Measurements from ENCODE around the gene RGS7.
"Not testable (repeated sequence)": the region's sequence is repeated elsewhere in the genome, so short reads cannot be mapped to it uniquely, and the experiment has no call there.

RGS7 gene

GRCh38 chr1:241143765-241144442 lies 213.1 kb downstream of the RGS7 start:
- H3K4me3 ChIP-seq (ENCODE audit: low read depth, low read length) = no peak overlapping the region

DNA sequence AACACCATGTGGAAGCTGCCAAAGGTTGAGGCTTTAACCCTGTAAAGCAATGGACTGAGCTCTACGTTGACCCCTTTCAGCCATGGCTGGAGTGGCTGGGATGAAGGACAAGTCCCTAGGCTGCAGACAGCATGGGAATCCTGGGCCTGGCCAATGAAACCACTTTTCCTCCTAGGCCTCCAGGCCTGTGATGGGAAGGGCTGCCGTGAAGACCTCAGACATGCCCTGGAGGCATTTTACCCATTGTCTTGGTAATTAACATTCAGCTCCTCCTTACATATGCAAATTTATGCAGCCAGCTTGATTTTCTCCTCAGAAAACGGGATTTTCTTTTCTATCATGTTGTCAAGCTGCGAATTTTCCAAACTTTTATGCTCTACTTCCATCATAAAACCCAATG lies 214.5 kb downstream of the RGS7 start:
- no peak overlapping the region for H3K4me3 ChIP-seq (ENCODE audit: low read depth, low read length)

- not testable (repeated sequence) for H3K4me3 ChIP-seq (ENCODE audit: low read depth, low read length)
Observed at GRCh38 chr1:241141646-241142045, 215.4 kb downstream of the RGS7 start.

DNA sequence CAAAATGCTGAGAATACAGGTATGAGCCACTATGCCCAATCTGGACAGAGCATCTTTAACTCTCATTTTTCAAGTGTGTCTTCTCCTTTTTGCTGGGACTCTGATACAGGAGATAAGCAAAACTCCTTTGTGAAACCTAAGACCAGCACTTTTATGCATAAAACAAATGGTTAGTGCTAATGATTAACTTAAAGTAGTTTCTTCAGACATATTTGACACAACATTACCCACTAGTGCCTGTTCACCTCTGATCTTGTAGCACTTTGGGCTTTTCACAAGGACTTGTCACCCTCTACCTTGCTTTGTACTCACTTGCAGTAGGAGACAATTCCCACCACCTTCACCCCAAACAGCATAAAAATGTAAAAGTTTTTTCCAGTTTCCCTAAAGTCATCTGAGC lies 216.3 kb downstream of the RGS7 start:
- H3K4me3 ChIP-seq (ENCODE audit: low read depth, low read length) = no peak overlapping the region

DNA sequence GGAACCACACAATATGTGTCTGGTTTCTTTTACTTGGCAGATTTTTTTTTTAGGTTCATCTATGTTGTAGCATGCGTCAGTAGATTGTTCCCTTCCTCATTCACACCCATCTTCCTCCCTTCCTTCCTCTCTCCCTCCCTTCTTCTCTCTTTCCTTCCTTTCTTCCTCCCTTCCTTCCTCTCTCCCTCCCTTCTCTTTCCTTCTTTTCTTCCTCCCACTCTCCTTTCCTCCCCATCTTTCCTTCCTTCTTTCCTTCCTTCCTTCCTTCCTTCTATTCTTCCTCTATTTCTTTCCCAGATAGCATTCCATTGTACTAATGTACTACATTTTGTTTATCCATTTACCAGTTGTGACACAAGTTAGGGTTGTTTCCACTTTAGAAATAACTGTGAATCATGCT lies 218.0 kb downstream of the RGS7 start:
- no peak overlapping the region for H3K4me3 ChIP-seq (ENCODE audit: low read depth, low read length)

DNA sequence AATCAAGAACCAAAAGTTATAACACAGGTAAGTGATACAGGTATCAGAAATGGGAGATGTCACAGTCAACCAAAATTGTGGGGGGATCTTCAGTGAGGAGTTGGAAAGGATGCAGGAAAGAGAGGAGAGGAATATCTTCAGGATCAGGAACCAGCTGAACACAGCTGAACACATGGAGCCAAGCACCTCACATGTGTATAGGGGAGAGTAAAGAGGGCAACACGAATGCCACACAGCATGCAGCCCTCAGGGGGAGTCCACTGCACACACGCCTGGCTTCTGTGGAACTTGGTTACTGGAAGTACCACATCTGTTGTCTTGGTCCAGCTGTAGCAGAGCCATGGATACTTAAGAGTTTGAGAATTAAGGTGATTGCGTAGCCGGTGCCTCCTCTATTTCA lies 218.8 kb downstream of the RGS7 start:
- H3K4me3 ChIP-seq (ENCODE audit: low read depth, low read length) = no peak overlapping the region

DNA sequence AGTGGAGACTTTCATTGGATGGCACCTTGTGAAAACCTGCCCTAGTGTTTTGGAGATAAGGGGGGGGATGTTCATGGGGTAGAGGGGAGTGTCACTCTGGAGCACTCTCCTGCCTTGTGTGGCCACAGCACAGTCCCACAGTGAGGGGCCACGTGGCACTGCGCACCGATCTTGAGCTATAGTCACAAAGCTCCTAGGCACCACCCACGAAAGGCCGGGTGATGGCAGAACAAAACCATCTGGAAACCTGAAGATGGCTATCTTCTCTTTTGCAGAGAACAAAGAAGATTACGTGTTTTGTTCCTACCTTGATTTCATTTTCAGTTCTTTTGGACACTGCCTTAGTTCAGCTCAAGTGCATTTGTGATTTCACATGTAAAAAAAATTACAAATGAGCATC lies 220.6 kb downstream of the RGS7 start:
- H3K4me3 ChIP-seq (ENCODE audit: low read depth, low read length) = no peak overlapping the region

DNA sequence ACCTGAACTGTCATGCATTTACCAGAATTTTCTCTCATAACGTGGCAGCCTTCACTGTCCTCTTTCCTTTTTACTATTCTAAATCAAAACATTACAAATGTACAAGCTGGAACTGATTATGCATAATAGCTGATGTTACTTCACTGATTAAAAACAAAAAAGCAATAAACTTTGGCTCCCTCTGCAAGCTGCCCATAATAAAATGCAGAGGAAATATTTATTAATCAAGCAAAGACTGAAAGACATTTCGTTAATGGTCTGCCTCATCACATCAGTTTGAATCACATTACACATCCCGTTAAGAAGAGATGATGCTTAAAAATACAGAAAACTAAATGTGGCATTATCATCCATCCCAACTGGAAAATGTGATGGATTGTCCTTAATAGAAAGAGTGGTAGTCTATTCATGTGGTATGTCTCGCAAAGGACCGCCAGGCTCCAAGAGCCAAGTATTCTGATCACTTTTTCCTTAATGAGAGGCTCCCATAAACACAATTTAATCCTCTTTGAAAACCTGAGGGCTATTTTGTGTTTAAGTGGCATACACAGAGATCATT lies 225.3 kb downstream of the RGS7 start:
- H3K4me3 ChIP-seq (ENCODE audit: low read depth, low read length) = no peak overlapping the region

DNA sequence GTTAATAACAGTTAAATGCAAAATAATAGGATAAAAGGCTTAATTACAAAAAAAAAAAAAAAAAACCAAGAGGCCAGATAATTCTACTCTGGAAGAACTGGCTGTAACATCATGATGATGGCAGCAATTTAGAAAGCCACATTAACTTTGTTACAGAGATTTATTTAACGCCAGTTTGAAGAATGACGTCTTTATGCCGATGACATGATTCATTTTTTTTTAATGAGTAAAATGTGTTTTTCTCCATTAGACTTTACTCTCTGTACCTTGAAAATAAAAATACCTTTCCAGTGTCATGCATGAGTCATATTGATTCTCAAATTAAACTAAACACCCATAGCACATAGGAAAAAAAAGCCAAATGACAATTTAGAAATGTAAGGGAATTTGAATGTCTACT lies 226.1 kb downstream of the RGS7 start:
- H3K4me3 ChIP-seq (ENCODE audit: low read depth, low read length) = no peak overlapping the region

DNA sequence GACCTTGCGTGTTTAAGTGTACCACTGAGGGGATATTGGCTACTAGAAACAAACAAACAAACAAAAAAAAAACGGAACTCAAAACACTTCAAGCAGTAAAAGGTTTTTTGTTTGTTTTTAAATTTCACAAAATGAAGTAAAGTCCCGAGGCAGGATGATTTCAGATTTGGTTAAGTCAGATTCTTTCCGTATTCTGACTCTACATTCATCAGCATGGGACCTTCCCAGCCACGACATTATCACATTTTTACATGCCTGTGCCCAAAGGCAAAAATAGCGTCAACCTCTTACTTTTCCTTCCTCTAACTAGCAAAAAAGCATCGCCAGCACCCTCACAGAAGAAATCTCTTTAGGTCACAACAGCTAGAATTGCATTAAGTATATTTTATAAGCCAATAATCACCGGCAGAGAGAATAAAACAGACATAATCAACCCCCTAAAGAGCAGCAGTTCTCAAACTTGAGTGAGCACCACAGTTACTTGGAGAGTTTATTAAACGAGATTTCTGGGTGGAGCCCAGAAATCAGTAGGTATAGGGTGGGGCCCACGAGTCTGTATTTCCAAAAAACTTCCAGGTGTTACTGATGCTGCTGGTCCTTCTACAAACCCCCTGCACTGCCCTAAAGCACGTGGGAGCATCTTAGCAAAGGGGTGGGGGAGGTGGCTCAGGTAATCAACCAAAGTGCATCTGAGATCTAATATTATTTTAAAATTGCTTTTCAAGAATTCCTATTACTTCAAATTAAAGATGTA lies 227.6 kb downstream of the RGS7 start:
- no peak overlapping the region for H3K4me3 ChIP-seq (ENCODE audit: low read depth, low read length)

DNA sequence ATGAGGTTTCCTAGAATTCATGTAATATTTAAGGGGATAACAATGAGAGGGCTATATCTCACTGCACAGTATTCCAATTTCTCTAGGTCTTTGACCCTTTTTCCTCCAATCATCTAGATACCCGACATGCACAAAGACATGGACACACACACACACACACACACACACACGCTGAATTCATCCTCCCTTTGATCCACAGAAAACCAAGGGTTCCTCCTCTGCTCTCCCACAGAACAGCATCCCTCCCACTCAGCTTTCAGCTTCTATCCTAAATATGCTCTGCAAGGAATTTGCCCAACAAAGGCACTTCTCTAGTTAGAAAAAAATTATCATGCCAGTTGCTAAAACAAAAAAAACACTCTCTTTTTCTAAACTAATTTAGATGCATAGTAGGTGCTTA lies 231.7 kb downstream of the RGS7 start:
- no peak overlapping the region for H3K4me3 ChIP-seq (ENCODE audit: low read depth, low read length)

DNA sequence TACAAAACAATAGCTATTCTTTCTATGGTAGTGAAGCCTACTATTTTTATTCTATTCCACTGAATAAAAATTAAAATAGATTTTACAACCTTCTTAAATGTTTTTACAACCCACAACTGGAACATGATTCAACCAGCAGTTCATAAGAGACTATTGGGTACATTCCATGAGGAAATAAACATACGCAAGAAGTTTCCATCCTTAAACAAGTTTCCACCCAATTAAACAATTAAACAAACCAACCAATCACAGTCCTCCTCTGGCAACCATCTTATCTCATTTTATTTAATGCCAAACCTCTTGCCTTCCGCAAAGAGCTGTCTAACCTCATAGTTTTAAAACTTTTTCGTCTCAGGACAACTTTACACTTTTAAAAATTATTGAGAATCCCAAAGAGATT lies 239.0 kb downstream of the RGS7 start:
- H3K4me3 ChIP-seq (ENCODE audit: low read depth, low read length) = no peak overlapping the region

DNA sequence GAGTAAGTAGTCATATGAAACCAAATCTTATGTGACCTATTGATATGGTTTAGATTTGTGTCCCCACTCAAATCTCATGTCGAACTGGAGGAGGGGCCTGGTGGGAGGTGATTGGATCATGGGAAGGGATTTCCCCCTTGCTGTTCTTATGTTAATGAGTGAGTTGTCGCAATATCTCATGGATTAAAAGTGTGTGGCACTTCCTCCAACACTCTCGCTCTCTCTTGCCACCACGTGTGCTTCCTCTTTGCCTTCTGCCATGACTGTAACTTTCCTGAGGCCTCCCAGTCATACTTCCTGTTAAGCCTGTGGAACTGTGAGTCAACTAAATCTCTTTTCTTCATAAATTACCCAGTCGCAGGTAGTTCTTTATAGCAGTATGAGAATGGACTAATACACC lies 241.2 kb downstream of the RGS7 start:
- no peak overlapping the region for H3K4me3 ChIP-seq (ENCODE audit: low read depth, low read length)

GRCh38 chr1:241114699-241115233 lies 242.2 kb downstream of the RGS7 start:
- H3K4me3 ChIP-seq (ENCODE audit: low read depth, low read length) = no peak overlapping the region

DNA sequence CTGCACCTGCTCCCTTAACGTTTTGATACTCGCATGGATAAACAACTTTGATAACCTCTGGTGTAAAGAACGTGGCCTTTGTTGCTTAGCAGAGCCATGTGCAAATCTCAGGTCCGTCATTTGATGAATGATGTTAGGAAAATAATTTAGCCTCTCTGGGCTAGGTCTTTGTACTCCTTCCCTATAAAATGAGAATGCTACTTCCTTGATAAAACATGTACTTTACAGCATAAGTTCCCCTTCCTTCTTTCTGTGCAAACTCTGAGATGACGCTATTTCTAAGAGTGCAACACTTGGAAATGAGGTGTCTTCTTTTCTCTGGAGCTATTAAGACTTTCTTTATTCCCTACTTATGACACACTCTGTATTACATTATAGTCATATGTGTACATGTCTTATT lies 243.4 kb downstream of the RGS7 start:
- H3K4me3 ChIP-seq (ENCODE audit: low read depth, low read length) = no peak overlapping the region

DNA sequence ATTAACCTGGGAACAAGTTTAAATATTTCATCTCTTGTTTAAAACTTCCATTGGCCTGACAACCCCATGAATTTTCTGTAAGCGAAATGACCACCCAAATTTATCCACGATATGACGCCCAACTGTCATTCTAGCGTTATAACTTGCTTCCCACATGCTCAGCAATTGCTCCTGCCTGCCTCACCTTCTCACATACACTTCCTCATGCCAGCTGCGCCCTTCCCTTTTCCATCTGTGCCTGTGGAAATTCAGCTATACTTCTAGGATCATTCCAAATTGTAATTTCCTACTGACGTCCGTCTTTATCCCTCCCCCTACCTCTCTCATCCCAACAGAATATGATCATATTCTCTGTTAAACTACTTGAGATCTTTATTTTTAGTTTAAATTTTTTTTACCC lies 248.0 kb downstream of the RGS7 start:
- H3K4me3 ChIP-seq (ENCODE audit: low read depth, low read length) = no peak overlapping the region

DNA sequence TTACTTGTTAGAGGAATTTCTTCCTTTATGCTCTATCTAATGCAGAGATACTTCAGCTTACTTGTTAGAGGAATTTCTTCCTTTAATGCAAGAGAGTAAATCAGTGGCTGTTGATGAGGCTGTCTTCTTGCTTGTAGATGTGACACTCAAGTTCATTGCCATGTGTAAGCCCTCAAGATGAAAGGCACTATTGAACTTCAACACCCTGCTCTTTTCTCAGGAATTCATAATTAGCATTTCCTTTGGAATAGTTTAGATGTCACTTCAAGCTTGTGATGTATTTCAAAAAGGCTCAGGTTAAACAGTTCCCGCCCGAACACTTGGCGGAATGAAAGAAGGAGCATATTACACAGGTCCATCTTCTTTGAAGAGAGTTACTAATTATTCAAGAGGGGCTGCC lies 251.9 kb downstream of the RGS7 start:
- no peak overlapping the region for H3K4me3 ChIP-seq (ENCODE audit: low read depth, low read length)

DNA sequence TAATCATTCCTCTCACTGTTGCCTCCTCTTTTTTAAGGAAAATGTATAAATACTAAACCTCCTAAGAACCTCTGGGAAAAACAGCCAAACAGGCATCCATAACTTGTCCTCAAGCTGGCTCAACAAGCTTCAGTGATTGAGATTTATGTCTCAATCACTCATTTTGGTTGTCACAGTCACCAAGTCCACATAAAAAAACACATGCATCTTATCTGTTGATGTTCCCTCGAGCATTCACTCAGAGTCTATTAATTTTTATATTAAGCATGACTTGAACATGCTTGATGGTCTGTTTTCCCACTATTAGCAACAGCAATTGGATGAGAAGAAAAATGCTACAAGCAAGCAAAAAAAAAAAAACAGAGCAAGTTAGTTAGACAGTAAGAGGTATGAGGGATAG lies 254.3 kb downstream of the RGS7 start:
- H3K4me3 ChIP-seq (ENCODE audit: low read depth, low read length) = no peak overlapping the region

DNA sequence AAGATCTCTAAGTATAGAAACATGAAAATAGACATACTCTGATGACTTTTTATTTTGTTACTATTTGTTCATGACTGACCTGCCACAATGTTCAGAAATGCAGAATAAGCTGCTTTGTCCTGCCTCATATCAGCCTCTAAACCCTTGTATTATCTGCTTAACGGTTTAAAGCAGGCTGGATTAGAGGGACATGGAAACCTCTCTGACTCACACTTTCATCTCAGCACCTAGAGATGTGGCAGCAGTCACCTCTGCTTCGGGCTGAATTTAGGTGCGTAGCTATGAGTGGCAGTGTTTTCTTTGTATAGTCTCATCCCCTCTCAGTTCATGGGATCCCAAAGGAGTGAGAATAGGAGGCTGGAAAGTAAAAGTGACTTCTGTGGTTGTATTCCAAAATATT lies 255.4 kb downstream of the RGS7 start:
- no peak overlapping the region for H3K4me3 ChIP-seq (ENCODE audit: low read depth, low read length)

DNA sequence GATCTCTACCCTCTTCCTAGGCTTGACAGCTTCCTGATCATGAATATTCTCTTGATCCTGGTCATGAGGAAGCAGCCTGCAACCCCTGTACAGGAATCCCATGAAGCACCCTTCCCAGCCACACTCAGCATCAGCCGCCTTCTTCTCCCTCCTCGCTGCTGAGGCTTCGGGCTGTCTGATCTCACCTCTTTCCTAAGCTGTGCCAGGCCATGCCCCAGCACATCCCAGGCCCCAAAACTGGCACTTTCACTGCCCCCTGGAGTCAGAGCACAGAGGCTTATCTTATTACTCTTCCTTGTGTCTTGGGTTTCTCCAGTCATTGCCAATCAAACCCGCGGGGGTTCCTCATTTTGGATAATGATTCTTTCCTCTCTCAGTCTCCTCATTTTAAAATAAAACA lies 259.5 kb downstream of the RGS7 start:
- no peak overlapping the region for H3K4me3 ChIP-seq (ENCODE audit: low read depth, low read length)

- H3K4me3 ChIP-seq (ENCODE audit: low read depth, low read length) = no peak overlapping the region
Observed at GRCh38 chr1:241096982-241097381, 260.0 kb downstream of the RGS7 start.

GRCh38 chr1:241095847-241096246 lies 261.2 kb downstream of the RGS7 start:
- no peak overlapping the region for H3K4me3 ChIP-seq (ENCODE audit: low read depth, low read length)

Data from iPS-11a (cell line).